ENCODE measurements around the gene VCPKMT. TPM values are rescaled to one million over a fixed set of nuclear protein-coding genes. Genes with fewer than 3 reads are reported as not detected.

The VCPKMT gene
- total and polyA plus RNA-seq, 4 donors, result 2.6 to 5.0 (median 2.9) TPM

DNA sequence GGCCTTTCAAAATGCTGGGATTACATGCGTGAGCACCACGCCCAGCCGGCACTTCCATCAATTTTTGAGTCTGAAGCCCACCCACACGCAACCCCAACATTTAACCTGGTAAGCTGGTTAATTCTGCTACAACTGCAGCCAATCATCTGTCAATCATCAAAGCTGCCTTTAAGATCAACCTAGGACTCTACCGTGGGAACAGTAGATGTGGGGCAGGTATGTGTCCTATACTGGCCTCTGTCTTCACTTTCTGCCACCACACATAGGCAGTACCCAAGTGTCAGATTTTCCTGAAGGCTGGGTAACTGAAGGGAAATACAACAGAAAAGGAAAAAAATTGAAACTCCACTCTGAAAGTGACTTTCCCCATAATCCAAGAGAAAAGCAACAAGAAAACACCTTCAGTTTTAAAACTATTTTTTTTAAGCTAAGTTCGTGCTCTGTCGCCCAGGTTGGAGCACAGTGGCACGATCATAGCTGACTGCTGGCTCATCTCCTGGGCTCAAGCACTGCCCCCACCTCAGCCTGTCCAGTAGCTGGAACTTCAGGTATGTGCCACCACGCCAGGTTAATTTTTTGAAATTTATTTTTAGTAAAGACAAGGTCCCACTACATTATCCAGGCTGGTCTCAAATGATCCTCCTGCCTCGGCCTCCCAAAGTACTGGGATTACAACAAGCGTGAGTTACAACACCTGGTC, 22.2 kb downstream of the VCPKMT start:
- Histone ChIP-seq H3K4me1 (ENCODE audit: control insufficient read depth in 4 of 4, insufficient read depth in 4 of 4, low read length in 3 of 4) (no peaks in the 10 kb centered on the region), H3K27me3 (ENCODE audit: control insufficient read depth in 4 of 4, insufficient read depth in 4 of 4, low read length in 3 of 4) (no peaks in the 10 kb centered on the region), H3K9me3 (ENCODE audit: control insufficient read depth in 4 of 4, low read length in 3 of 4) (no peaks in the 10 kb centered on the region), H3K27ac (ENCODE audit: low read depth in 1 of 2, low read length in 2 of 2) (no peak overlapping the region), H3K36me3 (ENCODE audit: control insufficient read depth in 4 of 4, insufficient read depth in 3 of 4, low read depth in 1 of 4, low read length in 3 of 4) (no peaks in the 10 kb centered on the region), H3K9ac (ENCODE audit: low read depth in 1 of 2, low read length in 2 of 2) (no peak overlapping the region), H3K4me3 (ENCODE audit: low read depth in 1 of 3, low read length in 3 of 3) (no peak overlapping the region)
- 97% methylated on average over 11 of the region's 11 CpGs for WGBS
- no peak for DNase-seq (ENCODE audit: low spot score)
- TF ChIP-seq, protein P1, sequence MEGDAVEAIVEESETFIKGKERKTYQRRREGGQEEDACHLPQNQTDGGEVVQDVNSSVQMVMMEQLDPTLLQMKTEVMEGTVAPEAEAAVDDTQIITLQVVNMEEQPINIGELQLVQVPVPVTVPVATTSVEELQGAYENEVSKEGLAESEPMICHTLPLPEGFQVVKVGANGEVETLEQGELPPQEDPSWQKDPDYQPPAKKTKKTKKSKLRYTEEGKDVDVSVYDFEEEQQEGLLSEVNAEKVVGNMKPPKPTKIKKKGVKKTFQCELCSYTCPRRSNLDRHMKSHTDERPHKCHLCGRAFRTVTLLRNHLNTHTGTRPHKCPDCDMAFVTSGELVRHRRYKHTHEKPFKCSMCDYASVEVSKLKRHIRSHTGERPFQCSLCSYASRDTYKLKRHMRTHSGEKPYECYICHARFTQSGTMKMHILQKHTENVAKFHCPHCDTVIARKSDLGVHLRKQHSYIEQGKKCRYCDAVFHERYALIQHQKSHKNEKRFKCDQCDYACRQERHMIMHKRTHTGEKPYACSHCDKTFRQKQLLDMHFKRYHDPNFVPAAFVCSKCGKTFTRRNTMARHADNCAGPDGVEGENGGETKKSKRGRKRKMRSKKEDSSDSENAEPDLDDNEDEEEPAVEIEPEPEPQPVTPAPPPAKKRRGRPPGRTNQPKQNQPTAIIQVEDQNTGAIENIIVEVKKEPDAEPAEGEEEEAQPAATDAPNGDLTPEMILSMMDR (IDR thresholded peaks at IDR 0.05; ENCODE audit: low read depth, low read length, missing input control), result no peak
- TF ChIP-seq SP1 (IDR thresholded peaks at IDR 0.05) (no peak), EGR1 (IDR thresholded peaks at IDR 0.05; ENCODE audit: low read depth in 2 of 2) (no peak), FOXA1 (IDR thresholded peaks at IDR 0.05) (no peak), HNF4G (IDR thresholded peaks at IDR 0.05) (no peak), FOXA2 (IDR thresholded peaks at IDR 0.05) (no peak), RAD21 (IDR thresholded peaks at IDR 0.05) (no peak), JUND (IDR thresholded peaks at IDR 0.05) (no peak), NR2F2 (IDR thresholded peaks at IDR 0.05) (no peak), GABPA (IDR thresholded peaks at IDR 0.05 in 1 of 2, conservative IDR thresholded peaks at IDR 0.05 in 1 of 2) (no peak), RXRA (IDR thresholded peaks at IDR 0.05) (no peak), TAF1 (conservative IDR thresholded peaks at IDR 0.05) (no peak), HNF4A (conservative IDR thresholded peaks at IDR 0.05) (no peak), YY1 (IDR thresholded peaks at IDR 0.05) (no peak)
- TF ChIP-seq, protein P2, sequence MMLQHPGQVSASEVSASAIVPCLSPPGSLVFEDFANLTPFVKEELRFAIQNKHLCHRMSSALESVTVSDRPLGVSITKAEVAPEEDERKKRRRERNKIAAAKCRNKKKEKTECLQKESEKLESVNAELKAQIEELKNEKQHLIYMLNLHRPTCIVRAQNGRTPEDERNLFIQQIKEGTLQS (IDR thresholded peaks at IDR 0.05), result no peak
- TF ChIP-seq, protein P3, sequence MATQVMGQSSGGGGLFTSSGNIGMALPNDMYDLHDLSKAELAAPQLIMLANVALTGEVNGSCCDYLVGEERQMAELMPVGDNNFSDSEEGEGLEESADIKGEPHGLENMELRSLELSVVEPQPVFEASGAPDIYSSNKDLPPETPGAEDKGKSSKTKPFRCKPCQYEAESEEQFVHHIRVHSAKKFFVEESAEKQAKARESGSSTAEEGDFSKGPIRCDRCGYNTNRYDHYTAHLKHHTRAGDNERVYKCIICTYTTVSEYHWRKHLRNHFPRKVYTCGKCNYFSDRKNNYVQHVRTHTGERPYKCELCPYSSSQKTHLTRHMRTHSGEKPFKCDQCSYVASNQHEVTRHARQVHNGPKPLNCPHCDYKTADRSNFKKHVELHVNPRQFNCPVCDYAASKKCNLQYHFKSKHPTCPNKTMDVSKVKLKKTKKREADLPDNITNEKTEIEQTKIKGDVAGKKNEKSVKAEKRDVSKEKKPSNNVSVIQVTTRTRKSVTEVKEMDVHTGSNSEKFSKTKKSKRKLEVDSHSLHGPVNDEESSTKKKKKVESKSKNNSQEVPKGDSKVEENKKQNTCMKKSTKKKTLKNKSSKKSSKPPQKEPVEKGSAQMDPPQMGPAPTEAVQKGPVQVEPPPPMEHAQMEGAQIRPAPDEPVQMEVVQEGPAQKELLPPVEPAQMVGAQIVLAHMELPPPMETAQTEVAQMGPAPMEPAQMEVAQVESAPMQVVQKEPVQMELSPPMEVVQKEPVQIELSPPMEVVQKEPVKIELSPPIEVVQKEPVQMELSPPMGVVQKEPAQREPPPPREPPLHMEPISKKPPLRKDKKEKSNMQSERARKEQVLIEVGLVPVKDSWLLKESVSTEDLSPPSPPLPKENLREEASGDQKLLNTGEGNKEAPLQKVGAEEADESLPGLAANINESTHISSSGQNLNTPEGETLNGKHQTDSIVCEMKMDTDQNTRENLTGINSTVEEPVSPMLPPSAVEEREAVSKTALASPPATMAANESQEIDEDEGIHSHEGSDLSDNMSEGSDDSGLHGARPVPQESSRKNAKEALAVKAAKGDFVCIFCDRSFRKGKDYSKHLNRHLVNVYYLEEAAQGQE (IDR thresholded peaks at IDR 0.05), result no peak
- TF ChIP-seq, protein P4, sequence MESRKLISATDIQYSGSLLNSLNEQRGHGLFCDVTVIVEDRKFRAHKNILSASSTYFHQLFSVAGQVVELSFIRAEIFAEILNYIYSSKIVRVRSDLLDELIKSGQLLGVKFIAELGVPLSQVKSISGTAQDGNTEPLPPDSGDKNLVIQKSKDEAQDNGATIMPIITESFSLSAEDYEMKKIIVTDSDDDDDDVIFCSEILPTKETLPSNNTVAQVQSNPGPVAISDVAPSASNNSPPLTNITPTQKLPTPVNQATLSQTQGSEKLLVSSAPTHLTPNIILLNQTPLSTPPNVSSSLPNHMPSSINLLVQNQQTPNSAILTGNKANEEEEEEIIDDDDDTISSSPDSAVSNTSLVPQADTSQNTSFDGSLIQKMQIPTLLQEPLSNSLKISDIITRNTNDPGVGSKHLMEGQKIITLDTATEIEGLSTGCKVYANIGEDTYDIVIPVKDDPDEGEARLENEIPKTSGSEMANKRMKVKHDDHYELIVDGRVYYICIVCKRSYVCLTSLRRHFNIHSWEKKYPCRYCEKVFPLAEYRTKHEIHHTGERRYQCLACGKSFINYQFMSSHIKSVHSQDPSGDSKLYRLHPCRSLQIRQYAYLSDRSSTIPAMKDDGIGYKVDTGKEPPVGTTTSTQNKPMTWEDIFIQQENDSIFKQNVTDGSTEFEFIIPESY (IDR thresholded peaks at IDR 0.05), result no peak
- TF ChIP-seq, protein P5, sequence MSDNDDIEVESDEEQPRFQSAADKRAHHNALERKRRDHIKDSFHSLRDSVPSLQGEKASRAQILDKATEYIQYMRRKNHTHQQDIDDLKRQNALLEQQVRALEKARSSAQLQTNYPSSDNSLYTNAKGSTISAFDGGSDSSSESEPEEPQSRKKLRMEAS (IDR thresholded peaks at IDR 0.05), result no peak

Data from liver (tissue), 9 donors.